Measurements from ENCODE around the gene TMEM8B. TPM values are rescaled to one million over a fixed set of nuclear protein-coding genes. Genes with fewer than 3 reads are reported as not detected.

TMEM8B gene
- total RNA-seq, 1 experiment from 2014 or later: 9.3 TPM

GRCh38 chr9:35835766-35836165 is 6.7 kb downstream of the TMEM8B start:
- H2BK120ac ChIP-seq (ENCODE audit: low read depth, low read length, poor library complexity, severe bottlenecking): no peak overlapping the region
- no peak overlapping the region for H4K91ac ChIP-seq (ENCODE audit: insufficient read length, low read depth, low read length)
- H3K56ac ChIP-seq (ENCODE audit: insufficient read length, low read depth, low read length): no peak overlapping the region
- H4K20me1 ChIP-seq (ENCODE audit: control insufficient read depth, insufficient read depth, insufficient read length): no peaks in the 10 kb centered on the region
- H3K27me3 Mint-ChIP-seq (ENCODE audit: low read depth): peaks cover 22% of the 10 kb centered on the region
- H3K4me1 ChIP-seq (ENCODE audit: insufficient read depth, low read length): no peaks in the 10 kb centered on the region
- H2AFZ ChIP-seq (ENCODE audit: low read length): no peak overlapping the region
- no peak overlapping the region for H3K18ac ChIP-seq (ENCODE audit: insufficient read length, low read depth, low read length)
- H3K23ac ChIP-seq (ENCODE audit: insufficient read length, low read depth, low read length): no peak overlapping the region
- no CpG with 5 or more reads among the region's 2 CpGs for WGBS (ENCODE audit: extremely low coverage, insufficient read length, low lambda C conversion rate)
- H3K27ac ChIP-seq (ENCODE audit: insufficient read length, low read depth, low read length): no peak overlapping the region
- no peak overlapping the region for H3K9ac ChIP-seq (ENCODE audit: extremely low read depth, insufficient read length, low read length)
- H3K4me1 Mint-ChIP-seq: peaks cover 12 to 20% of the 10 kb centered on the region in 2 experiments
- H2BK20ac ChIP-seq (ENCODE audit: low read depth, low read length, poor library complexity, severe bottlenecking): no peak overlapping the region
- no peak overlapping the region for H4K8ac ChIP-seq (replicated peaks; ENCODE audit: insufficient read length, low read depth, low read length)
- no peak for TF ChIP-seq CTCF (conservative IDR thresholded peaks at IDR 0.05)
- no peak overlapping the region for H2BK15ac ChIP-seq (ENCODE audit: low read depth, low read length)
- H2AK5ac ChIP-seq (ENCODE audit: insufficient read length, low read length): no peak overlapping the region
- no peak overlapping the region for H3K27ac Mint-ChIP-seq
- H3T11ph ChIP-seq (ENCODE audit: low read length): no peak overlapping the region
- no peak overlapping the region for H3K4ac ChIP-seq (ENCODE audit: low read depth, low read length)
- no peaks in the 10 kb centered on the region for H3K27me3 ChIP-seq (ENCODE audit: insufficient read depth, low read length)
- no peak overlapping the region for H3K14ac ChIP-seq (ENCODE audit: insufficient read depth, low read length)
- no peak overlapping the region for H2BK5ac ChIP-seq (ENCODE audit: insufficient read length, low read length)
- no peak overlapping the region for H4K5ac ChIP-seq (ENCODE audit: insufficient read length, low read depth, low read length)
- no peaks in the 10 kb centered on the region for H3K9me3 ChIP-seq (ENCODE audit: control insufficient read depth, low read depth, low read length)
- H3K9me3 Mint-ChIP-seq: no peaks in the 10 kb centered on the region
- no peaks in the 10 kb centered on the region for H3K79me1 ChIP-seq (ENCODE audit: insufficient read depth, low read depth, low read length, poor library complexity, severe bottlenecking)
- no peak overlapping the region for H3K4me2 ChIP-seq (ENCODE audit: insufficient read depth, insufficient read length, low read length)
- H3K79me2 ChIP-seq (ENCODE audit: insufficient read depth, low read length): no peaks in the 10 kb centered on the region
- no peak for DNase-seq
- no peaks in the 10 kb centered on the region; a peak in 1 of 7 replicates for H3K36me3 Mint-ChIP-seq (ENCODE audit: insufficient read depth in 1 of 3, low read depth in 3 of 3)
- no peaks in the 10 kb centered on the region for H3K23me2 ChIP-seq (ENCODE audit: insufficient read length, low read depth, low read length, poor library complexity, severe bottlenecking)
- H2BK12ac ChIP-seq (ENCODE audit: insufficient read length, low read depth, low read length): no peak overlapping the region
- no peak overlapping the region for H3K4me3 Mint-ChIP-seq
